ENCODE data around the gene GRIK2. TPM values are rescaled to one million over a fixed set of nuclear protein-coding genes. Genes with fewer than 3 reads are reported as not detected.
A peak's percentile ranks its signal among the peaks of the same experiment; 100 is the strongest.

The GRIK2 gene
- total RNA-seq, 1 donor from 2014 or later = 95.5 TPM

GRCh38 chr6:101422251-101422650, 28.7 kb downstream of the GRIK2 start:
- no peak for DNase-seq
- peak overlapping the region; percentile 40 for H3K4me3 Mint-ChIP-seq (ENCODE audit: unreplicated experiment)
- TF ChIP-seq, protein P1, sequence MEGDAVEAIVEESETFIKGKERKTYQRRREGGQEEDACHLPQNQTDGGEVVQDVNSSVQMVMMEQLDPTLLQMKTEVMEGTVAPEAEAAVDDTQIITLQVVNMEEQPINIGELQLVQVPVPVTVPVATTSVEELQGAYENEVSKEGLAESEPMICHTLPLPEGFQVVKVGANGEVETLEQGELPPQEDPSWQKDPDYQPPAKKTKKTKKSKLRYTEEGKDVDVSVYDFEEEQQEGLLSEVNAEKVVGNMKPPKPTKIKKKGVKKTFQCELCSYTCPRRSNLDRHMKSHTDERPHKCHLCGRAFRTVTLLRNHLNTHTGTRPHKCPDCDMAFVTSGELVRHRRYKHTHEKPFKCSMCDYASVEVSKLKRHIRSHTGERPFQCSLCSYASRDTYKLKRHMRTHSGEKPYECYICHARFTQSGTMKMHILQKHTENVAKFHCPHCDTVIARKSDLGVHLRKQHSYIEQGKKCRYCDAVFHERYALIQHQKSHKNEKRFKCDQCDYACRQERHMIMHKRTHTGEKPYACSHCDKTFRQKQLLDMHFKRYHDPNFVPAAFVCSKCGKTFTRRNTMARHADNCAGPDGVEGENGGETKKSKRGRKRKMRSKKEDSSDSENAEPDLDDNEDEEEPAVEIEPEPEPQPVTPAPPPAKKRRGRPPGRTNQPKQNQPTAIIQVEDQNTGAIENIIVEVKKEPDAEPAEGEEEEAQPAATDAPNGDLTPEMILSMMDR (IDR thresholded peaks at IDR 0.05; ENCODE audit: partially characterized antibody, unreplicated experiment) = no peak
- H3K9me3 Mint-ChIP-seq (ENCODE audit: unreplicated experiment) = no peaks in the 10 kb centered on the region
- no peaks in the 10 kb centered on the region for H3K27me3 Mint-ChIP-seq (ENCODE audit: unreplicated experiment)
- no peaks in the 10 kb centered on the region for H3K36me3 Mint-ChIP-seq (ENCODE audit: unreplicated experiment)
- peaks cover 41% of the 10 kb centered on the region for H3K4me1 Mint-ChIP-seq (ENCODE audit: low read depth, unreplicated experiment)
- peak overlapping the region; percentile 87 for H3K27ac Mint-ChIP-seq (ENCODE audit: unreplicated experiment)

DNA sequence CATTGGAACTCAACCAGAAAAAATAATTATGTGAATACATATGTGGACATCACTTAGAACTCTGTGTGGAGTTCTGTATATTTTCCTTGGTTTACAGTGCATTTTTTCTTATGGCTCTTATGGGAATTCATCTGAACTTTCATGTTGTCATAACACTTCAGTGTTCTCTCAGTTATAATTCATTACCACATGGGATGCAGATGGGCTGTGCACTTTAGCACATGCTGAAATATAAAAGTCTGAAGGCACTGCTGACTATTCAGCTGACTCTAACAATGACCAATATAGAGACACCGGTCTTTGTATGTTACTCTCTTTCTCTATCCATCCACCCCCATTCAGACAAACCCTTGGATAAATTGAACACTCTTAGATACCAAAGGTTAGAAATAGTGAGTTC, 29.3 kb downstream of the GRIK2 start:
- H3K4me1 Mint-ChIP-seq (ENCODE audit: low read depth, unreplicated experiment) = peaks cover 40% of the 10 kb centered on the region
- no peak for DNase-seq
- TF ChIP-seq, protein P1 (IDR thresholded peaks at IDR 0.05; ENCODE audit: partially characterized antibody, unreplicated experiment) = no peak
- peak overlapping the region; percentile 40 for H3K4me3 Mint-ChIP-seq (ENCODE audit: unreplicated experiment)
- no peaks in the 10 kb centered on the region for H3K27me3 Mint-ChIP-seq (ENCODE audit: unreplicated experiment)
- H3K27ac Mint-ChIP-seq (ENCODE audit: unreplicated experiment) = peak overlapping the region; percentile 87
- no peaks in the 10 kb centered on the region for H3K36me3 Mint-ChIP-seq (ENCODE audit: unreplicated experiment)
- H3K9me3 Mint-ChIP-seq (ENCODE audit: unreplicated experiment) = no peaks in the 10 kb centered on the region

DNA sequence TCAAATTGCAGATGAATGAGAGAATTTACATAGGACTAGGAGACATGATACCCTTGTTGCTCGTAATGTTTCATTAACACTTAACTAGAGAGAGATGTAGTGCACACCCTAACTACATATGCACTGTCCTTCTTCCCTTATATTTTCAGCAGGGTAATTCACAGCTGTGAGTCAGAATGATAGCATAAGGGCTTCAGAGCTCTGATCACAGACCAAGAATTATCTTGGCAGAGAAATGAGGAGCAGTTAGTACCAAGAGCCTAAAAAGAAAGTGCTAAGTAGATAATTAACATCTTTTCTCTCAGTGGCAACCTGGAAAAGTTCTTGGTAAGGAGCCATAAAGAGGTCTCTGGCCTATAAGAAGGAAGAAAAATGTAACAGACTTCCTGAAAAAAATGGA, 35.8 kb downstream of the GRIK2 start:
- TF ChIP-seq, protein P1 (IDR thresholded peaks at IDR 0.05; ENCODE audit: partially characterized antibody, unreplicated experiment) = no peak
- Mint-ChIP-seq H3K4me1 (ENCODE audit: low read depth, unreplicated experiment) (peaks cover 19% of the 10 kb centered on the region), H3K27me3 (ENCODE audit: unreplicated experiment) (peaks cover 5% of the 10 kb centered on the region), H3K9me3 (ENCODE audit: unreplicated experiment) (peaks cover 2% of the 10 kb centered on the region), H3K27ac (ENCODE audit: unreplicated experiment) (no peak overlapping the region), H3K36me3 (ENCODE audit: unreplicated experiment) (no peaks in the 10 kb centered on the region), H3K4me3 (ENCODE audit: unreplicated experiment) (no peak overlapping the region)
- no peak for DNase-seq

GRCh38 chr6:101429845-101430244, 36.3 kb downstream of the GRIK2 start:
- H3K4me1 Mint-ChIP-seq (ENCODE audit: low read depth, unreplicated experiment) = peaks cover 19% of the 10 kb centered on the region

DNA sequence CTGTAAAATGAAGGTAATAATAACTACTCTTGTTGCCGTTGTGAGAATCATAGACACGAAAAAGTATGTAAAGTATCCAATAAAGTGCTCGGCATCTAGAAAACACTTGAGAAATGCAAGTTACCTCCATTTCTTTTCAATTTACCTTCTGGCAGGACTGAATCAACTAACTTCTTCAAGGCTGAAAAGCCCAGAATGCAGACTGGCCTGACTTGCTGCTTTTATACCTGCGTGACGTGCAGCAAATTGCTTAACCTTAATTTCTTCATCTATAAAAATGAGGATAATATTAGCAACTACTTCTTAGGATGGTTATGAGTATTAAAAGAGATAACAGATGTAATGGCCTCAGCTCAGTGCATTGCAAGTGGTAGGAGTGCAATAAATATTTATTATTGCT, 39.6 kb downstream of the GRIK2 start:
- H3K4me3 Mint-ChIP-seq (ENCODE audit: unreplicated experiment) = no peak overlapping the region
- no peak for DNase-seq
- no peak overlapping the region for H3K27ac Mint-ChIP-seq (ENCODE audit: unreplicated experiment)
- H3K27me3 Mint-ChIP-seq (ENCODE audit: unreplicated experiment) = peaks cover 5% of the 10 kb centered on the region
- TF ChIP-seq, protein P1 (IDR thresholded peaks at IDR 0.05; ENCODE audit: partially characterized antibody, unreplicated experiment) = no peak
- no peaks in the 10 kb centered on the region for H3K36me3 Mint-ChIP-seq (ENCODE audit: unreplicated experiment)
- H3K9me3 Mint-ChIP-seq (ENCODE audit: unreplicated experiment) = peaks cover 2% of the 10 kb centered on the region
- H3K4me1 Mint-ChIP-seq (ENCODE audit: low read depth, unreplicated experiment) = peaks cover 22% of the 10 kb centered on the region

More at GRCh38 chr6:101429845-101430244, 36.3 kb downstream of the GRIK2 start:
- TF ChIP-seq, protein P1 (IDR thresholded peaks at IDR 0.05; ENCODE audit: partially characterized antibody, unreplicated experiment) = no peak
- Mint-ChIP-seq H3K27me3 (ENCODE audit: unreplicated experiment) (peaks cover 5% of the 10 kb centered on the region), H3K4me3 (ENCODE audit: unreplicated experiment) (no peak overlapping the region), H3K36me3 (ENCODE audit: unreplicated experiment) (no peaks in the 10 kb centered on the region), H3K27ac (ENCODE audit: unreplicated experiment) (peak overlapping the region; percentile 44), H3K9me3 (ENCODE audit: unreplicated experiment) (peaks cover 2% of the 10 kb centered on the region)
- no peak for DNase-seq
